Adrenal gland (tissue), 5 donors: Measurements from ENCODE around the gene MBNL1.
"Not testable (repeated sequence)": the region's sequence is repeated elsewhere in the genome, so short reads cannot be mapped to it uniquely, and the experiment has no call there.

Experiments
- CTCF ChIP-seq, 6 experiments: fragments of 450-650 bp in 4 of 6; fragments of 200-600 bp in 2 of 6; sonication (generic) in 1 of 6; IDR thresholded peaks; 1 replicate in 5 of 6; 2 replicates in 1 of 6; pipeline versions ENCODE4 v1.5.1 to v1.8.0; 2016 to 2021; ENCODE audit warnings: antibody characterized with exemption in 6 of 6, mild to moderate bottlenecking in 2 of 6, moderate library complexity in 1 of 6
- POLR2A ChIP-seq, 2 donors: fragments of 450-650 bp; IDR thresholded peaks; one replicate each; pipeline ENCODE4 v1.6.1; 2017; ENCODE audit warnings: antibody characterized with exemption in 2 of 2, mild to moderate bottlenecking in 2 of 2, moderate library complexity in 1 of 2
- donor health status: DM: no; HTN: no; CAD: no.

GRCh38 chr3:152435210-152435609 lies 166.5 kb downstream of the MBNL1 start:
- not testable (repeated sequence) for TF ChIP-seq POLR2A, CTCF (IDR thresholded peaks at IDR 0.05)
